HL-60 (cell line): ENCODE data around the gene BCL11B.

ENCODE experiments used
- GABPA ChIP-seq: IDR thresholded peaks from 2 replicates; pipeline ENCODE4 v1.6.1; 2012; ENCODE audit warnings: low read depth
- POLR2AphosphoS5 ChIP-seq: IDR thresholded peaks from 2 replicates; pipeline ENCODE4 v1.6.1; 2012; ENCODE audit warnings: low read depth
- SPI1 ChIP-seq: IDR thresholded peaks from 2 replicates; pipeline ENCODE4 v1.6.1; 2012; ENCODE audit warnings: low read depth, mild to moderate bottlenecking, borderline replicate concordance
- TF ChIP-seq, protein P1 (sequence below): IDR thresholded peaks from one replicate; pipeline ENCODE4 v1.5.1; 2011; ENCODE audit warnings: low read length, control low read depth, inconsistent platforms; ENCODE audit not compliant: insufficient read depth
- TF ChIP-seq, protein P2 (sequence below): IDR thresholded peaks from 2 replicates; pipeline ENCODE4 v1.6.1; 2012; ENCODE audit warnings: low read depth; ENCODE audit not compliant: insufficient replicate concordance

DNA sequence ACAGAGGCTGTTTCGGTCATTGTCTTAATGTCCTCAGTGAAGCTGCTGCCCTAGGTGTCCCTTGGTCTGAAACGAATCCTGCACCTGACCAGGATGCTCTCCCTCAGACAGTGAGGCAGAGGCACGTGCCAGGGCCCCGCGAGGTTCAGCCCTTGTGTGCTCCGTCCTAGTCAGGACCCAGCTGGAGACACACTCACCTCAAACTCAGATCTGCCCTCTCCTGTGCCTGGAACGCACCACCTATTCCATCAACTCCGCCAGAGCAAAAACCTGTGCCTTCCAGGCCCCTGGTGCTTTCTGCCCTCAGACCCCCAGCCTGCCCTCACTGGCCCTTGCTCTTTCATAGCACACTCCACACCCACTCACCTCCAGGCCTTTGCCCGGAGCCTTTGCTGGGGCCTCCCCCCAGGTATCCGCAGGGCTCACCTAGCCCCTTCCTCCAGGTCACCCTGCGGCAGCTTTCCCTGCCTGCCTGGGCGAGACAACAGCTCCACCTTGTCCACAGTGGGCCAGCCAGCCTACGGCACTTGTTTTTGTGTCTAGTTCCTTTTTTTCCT, 150.6 kb downstream of the BCL11B start:
- TF ChIP-seq, protein P1, sequence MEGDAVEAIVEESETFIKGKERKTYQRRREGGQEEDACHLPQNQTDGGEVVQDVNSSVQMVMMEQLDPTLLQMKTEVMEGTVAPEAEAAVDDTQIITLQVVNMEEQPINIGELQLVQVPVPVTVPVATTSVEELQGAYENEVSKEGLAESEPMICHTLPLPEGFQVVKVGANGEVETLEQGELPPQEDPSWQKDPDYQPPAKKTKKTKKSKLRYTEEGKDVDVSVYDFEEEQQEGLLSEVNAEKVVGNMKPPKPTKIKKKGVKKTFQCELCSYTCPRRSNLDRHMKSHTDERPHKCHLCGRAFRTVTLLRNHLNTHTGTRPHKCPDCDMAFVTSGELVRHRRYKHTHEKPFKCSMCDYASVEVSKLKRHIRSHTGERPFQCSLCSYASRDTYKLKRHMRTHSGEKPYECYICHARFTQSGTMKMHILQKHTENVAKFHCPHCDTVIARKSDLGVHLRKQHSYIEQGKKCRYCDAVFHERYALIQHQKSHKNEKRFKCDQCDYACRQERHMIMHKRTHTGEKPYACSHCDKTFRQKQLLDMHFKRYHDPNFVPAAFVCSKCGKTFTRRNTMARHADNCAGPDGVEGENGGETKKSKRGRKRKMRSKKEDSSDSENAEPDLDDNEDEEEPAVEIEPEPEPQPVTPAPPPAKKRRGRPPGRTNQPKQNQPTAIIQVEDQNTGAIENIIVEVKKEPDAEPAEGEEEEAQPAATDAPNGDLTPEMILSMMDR = no peak
- no peak for TF ChIP-seq POLR2AphosphoS5
- TF ChIP-seq GABPA = no peak
- TF ChIP-seq, protein P2, sequence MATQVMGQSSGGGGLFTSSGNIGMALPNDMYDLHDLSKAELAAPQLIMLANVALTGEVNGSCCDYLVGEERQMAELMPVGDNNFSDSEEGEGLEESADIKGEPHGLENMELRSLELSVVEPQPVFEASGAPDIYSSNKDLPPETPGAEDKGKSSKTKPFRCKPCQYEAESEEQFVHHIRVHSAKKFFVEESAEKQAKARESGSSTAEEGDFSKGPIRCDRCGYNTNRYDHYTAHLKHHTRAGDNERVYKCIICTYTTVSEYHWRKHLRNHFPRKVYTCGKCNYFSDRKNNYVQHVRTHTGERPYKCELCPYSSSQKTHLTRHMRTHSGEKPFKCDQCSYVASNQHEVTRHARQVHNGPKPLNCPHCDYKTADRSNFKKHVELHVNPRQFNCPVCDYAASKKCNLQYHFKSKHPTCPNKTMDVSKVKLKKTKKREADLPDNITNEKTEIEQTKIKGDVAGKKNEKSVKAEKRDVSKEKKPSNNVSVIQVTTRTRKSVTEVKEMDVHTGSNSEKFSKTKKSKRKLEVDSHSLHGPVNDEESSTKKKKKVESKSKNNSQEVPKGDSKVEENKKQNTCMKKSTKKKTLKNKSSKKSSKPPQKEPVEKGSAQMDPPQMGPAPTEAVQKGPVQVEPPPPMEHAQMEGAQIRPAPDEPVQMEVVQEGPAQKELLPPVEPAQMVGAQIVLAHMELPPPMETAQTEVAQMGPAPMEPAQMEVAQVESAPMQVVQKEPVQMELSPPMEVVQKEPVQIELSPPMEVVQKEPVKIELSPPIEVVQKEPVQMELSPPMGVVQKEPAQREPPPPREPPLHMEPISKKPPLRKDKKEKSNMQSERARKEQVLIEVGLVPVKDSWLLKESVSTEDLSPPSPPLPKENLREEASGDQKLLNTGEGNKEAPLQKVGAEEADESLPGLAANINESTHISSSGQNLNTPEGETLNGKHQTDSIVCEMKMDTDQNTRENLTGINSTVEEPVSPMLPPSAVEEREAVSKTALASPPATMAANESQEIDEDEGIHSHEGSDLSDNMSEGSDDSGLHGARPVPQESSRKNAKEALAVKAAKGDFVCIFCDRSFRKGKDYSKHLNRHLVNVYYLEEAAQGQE = no peak
- no peak for TF ChIP-seq SPI1
